Renal cortex interstitium (tissue), 11 donors: ENCODE data around the gene PLPPR3. TPM values are rescaled to one million over a fixed set of nuclear protein-coding genes. Genes with fewer than 3 reads are reported as not detected.

ENCODE experiments used
- DNase-seq, 11 donors: peaks; one replicate each; pipeline ENCODE4 v3.0.0-alpha.2; 2013; ENCODE audit warnings: low read depth in 9 of 11, low spot score in 4 of 11; ENCODE audit errors: extremely low read depth in 1 of 11
- polyA plus RNA-seq, 3 donors: library from polyadenylated mRNA; unstranded; fragments of 120-200 nt; gene quantifications; one replicate each; pipeline ENCODE4 v1.2.1, GENCODE V29; 2013; ENCODE audit not compliant: insufficient read length in 3 of 3

PLPPR3 gene
- polyA plus RNA-seq, 3 donors, result 8.2 to 19.3 (median 15.8) TPM

- no peak for DNase-seq
Observed at GRCh38 chr19:814152-815078, 7.3 kb downstream of the PLPPR3 start.

GRCh38 chr19:813219-814151 is 8.3 kb downstream of the PLPPR3 start:
- no peak for DNase-seq

- DNase-seq, result no peak
Observed at GRCh38 chr19:812747-813218, 9.0 kb downstream of the PLPPR3 start.

GRCh38 chr19:812049-812746 is 9.6 kb downstream of the PLPPR3 start:
- DNase-seq, result no peak

GRCh38 chr19:811506-812048 is 10.2 kb downstream of the PLPPR3 start:
- no peak for DNase-seq

- DNase-seq, result no peak
Observed at GRCh38 chr19:810883-811489, 10.8 kb downstream of the PLPPR3 start.

- DNase-seq, result no peak
Observed at GRCh38 chr19:810077-810855, 11.5 kb downstream of the PLPPR3 start.

- DNase-seq, result no peak
Observed at GRCh38 chr19:808423-808775, 13.4 kb downstream of the PLPPR3 start.

- DNase-seq, result no peak
Observed at GRCh38 chr19:807627-808422, 13.9 kb downstream of the PLPPR3 start.

- DNase-seq, result no peak
Observed at GRCh38 chr19:806815-807421, 14.8 kb downstream of the PLPPR3 start.

- no peak for DNase-seq
Observed at GRCh38 chr19:805600-806550, 15.9 kb downstream of the PLPPR3 start.

- no peak for DNase-seq
Observed at GRCh38 chr19:805166-805551, 16.6 kb downstream of the PLPPR3 start.

GRCh38 chr19:804419-805165 is 17.2 kb downstream of the PLPPR3 start:
- no peak for DNase-seq

- DNase-seq, result no peak
Observed at GRCh38 chr19:803686-804418, 17.9 kb downstream of the PLPPR3 start.
